ENCODE data around the gene C17orf100. TPM values are rescaled to one million over a fixed set of nuclear protein-coding genes. Genes with fewer than 3 reads are reported as not detected.

C17orf100 gene
- total and polyA plus RNA-seq, 2 of the 13 experiments (the other 11 are each of a cell fraction or from before 2014, with no cell fraction given) = 3.6 to 8.7 TPM

- peak; percentile 67; the same call in 1 of the 2 replicates for TF ChIP-seq ZBTB2 (CRISPR knock-in tag; IDR thresholded peaks at IDR 0.05; ENCODE audit: low read depth)
- no peak for TF ChIP-seq ZNF143 (CRISPR knock-in tag; IDR thresholded peaks at IDR 0.05)
- TF ChIP-seq RBM39 (IDR thresholded peaks at IDR 0.05; ENCODE audit: low read depth, low read length, poor library complexity, severe bottlenecking) = peak; percentile 52
- no peak; the same call in 1 of the 2 replicates for TF ChIP-seq NFYB (CRISPR knock-in tag; IDR thresholded peaks at IDR 0.05)
- TF ChIP-seq MEF2D (CRISPR knock-in tag; IDR thresholded peaks at IDR 0.05) = peak; percentile 76; the same call in 1 of the 2 replicates
- TF ChIP-seq TEAD3 (CRISPR knock-in tag; optimal IDR thresholded peaks at IDR 0.05; ENCODE audit: borderline replicate concordance) = no peak
- peak; percentile 51; the same call in 1 of the 2 replicates for TF ChIP-seq E2F2 (CRISPR knock-in tag; IDR thresholded peaks at IDR 0.05; ENCODE audit: borderline replicate concordance)
- no peak for TF ChIP-seq POLR2A (IDR thresholded peaks at IDR 0.05; ENCODE audit: insufficient read depth in 1 of 2, low read depth in 2 of 2, low read length in 2 of 2)
- 0 out of 2 replicates have a peak, but pooled peaks have one; percentile 45 for TF ChIP-seq ZBTB3 (CRISPR knock-in tag; IDR thresholded peaks at IDR 0.05; ENCODE audit: borderline replicate concordance, low read depth)
- TF ChIP-seq NKX3-1 (CRISPR knock-in tag; IDR thresholded peaks at IDR 0.05) = peak; percentile 98; the same call in 1 of the 2 replicates
- TF ChIP-seq, protein P1, sequence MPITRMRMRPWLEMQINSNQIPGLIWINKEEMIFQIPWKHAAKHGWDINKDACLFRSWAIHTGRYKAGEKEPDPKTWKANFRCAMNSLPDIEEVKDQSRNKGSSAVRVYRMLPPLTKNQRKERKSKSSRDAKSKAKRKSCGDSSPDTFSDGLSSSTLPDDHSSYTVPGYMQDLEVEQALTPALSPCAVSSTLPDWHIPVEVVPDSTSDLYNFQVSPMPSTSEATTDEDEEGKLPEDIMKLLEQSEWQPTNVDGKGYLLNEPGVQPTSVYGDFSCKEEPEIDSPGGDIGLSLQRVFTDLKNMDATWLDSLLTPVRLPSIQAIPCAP (CRISPR knock-in tag; IDR thresholded peaks at IDR 0.05; ENCODE audit: low read depth) = peak; percentile 91
- no peak for TF ChIP-seq SIN3B (IDR thresholded peaks at IDR 0.05; ENCODE audit: low read length)
- peak; percentile 95 for TF ChIP-seq KLF15 (CRISPR knock-in tag; IDR thresholded peaks at IDR 0.05; ENCODE audit: borderline replicate concordance)
- TF ChIP-seq, protein P2, sequence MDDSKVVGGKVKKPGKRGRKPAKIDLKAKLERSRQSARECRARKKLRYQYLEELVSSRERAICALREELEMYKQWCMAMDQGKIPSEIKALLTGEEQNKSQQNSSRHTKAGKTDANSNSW (CRISPR knock-in tag; IDR thresholded peaks at IDR 0.05; ENCODE audit: borderline replicate concordance) = peak; percentile 99
- TF ChIP-seq ZGPAT (CRISPR knock-in tag; IDR thresholded peaks at IDR 0.05) = peak; percentile 93
- peak; percentile 96 for TF ChIP-seq ZNF256 (CRISPR knock-in tag; conservative IDR thresholded peaks at IDR 0.05)
- no peak for TF ChIP-seq SSRP1 (CRISPR knock-in tag; IDR thresholded peaks at IDR 0.05)
- TF ChIP-seq, protein P3, sequence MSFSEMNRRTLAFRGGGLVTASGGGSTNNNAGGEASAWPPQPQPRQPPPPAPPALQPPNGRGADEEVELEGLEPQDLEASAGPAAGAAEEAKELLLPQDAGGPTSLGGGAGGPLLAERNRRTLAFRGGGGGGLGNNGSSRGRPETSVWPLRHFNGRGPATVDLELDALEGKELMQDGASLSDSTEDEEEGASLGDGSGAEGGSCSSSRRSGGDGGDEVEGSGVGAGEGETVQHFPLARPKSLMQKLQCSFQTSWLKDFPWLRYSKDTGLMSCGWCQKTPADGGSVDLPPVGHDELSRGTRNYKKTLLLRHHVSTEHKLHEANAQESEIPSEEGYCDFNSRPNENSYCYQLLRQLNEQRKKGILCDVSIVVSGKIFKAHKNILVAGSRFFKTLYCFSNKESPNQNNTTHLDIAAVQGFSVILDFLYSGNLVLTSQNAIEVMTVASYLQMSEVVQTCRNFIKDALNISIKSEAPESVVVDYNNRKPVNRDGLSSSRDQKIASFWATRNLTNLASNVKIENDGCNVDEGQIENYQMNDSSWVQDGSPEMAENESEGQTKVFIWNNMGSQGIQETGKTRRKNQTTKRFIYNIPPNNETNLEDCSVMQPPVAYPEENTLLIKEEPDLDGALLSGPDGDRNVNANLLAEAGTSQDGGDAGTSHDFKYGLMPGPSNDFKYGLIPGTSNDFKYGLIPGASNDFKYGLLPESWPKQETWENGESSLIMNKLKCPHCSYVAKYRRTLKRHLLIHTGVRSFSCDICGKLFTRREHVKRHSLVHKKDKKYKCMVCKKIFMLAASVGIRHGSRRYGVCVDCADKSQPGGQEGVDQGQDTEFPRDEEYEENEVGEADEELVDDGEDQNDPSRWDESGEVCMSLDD (CRISPR knock-in tag; IDR thresholded peaks at IDR 0.05; ENCODE audit: borderline replicate concordance) = peak; percentile 88
- 0 out of 2 replicates have a peak, but pooled peaks have one; percentile 30 for TF ChIP-seq KAT7 (CRISPR knock-in tag; IDR thresholded peaks at IDR 0.05; ENCODE audit: borderline replicate concordance)
- TF ChIP-seq PTBP1 (IDR thresholded peaks at IDR 0.05; ENCODE audit: low read depth, low read length, poor library complexity, severe bottlenecking) = no peak
- TF ChIP-seq SP140L (CRISPR knock-in tag; IDR thresholded peaks at IDR 0.05; ENCODE audit: borderline replicate concordance) = no peak
- TF ChIP-seq YEATS4 (CRISPR knock-in tag; IDR thresholded peaks at IDR 0.05; ENCODE audit: borderline replicate concordance) = peak; percentile 95
- peak; percentile 94; the same call in 1 of the 2 replicates for TF ChIP-seq ZNF484 (CRISPR knock-in tag; IDR thresholded peaks at IDR 0.05; ENCODE audit: borderline replicate concordance, low read depth)
Observed at GRCh38 chr17:6651919-6652452, 424 bp downstream of the C17orf100 start (continued).
